SK-N-SH treated with all-trans-retinoic acid at 6 μM for 48 hours (cell line): Measurements from ENCODE around the gene GLT8D1.

Experiments
- ATAC-seq: fragments of 200-7000 bp; cut with Tn5 transposase; 3 replicates; pipeline ENCODE4 v1.9.1; 2020; ENCODE audit warnings: mild to moderate bottlenecking, moderate library complexity
- ARNTL ChIP-seq: fragments of 450-650 bp; formaldehyde crosslinking; IDR thresholded peaks from 2 replicates; pipeline ENCODE4 v1.5.0; 2020; ENCODE audit warnings: low read depth, mild to moderate bottlenecking, moderate library complexity, borderline replicate concordance
- BACH2 ChIP-seq: fragments of 250-450 bp; sonication (Bioruptor Pico); IDR thresholded peaks from 2 replicates; pipeline ENCODE4 v1.9.0; 2021; ENCODE audit warnings: mild to moderate bottlenecking, borderline replicate concordance
- CSDC2 ChIP-seq: fragments of 250-450 bp; sonication (Bioruptor Pico); IDR thresholded peaks from 2 replicates; pipeline ENCODE4 v1.5.0; 2020; ENCODE audit warnings: mild to moderate bottlenecking, moderate library complexity
- CSRNP3 ChIP-seq: fragments of 250-450 bp; sonication (Bioruptor Pico); IDR thresholded peaks from 2 replicates; pipeline ENCODE4 v1.5.1; 2021; ENCODE audit warnings: mild to moderate bottlenecking, moderate library complexity
- ESRRG ChIP-seq: fragments of 250-450 bp; sonication (Bioruptor Pico); IDR thresholded peaks from 2 replicates; pipeline ENCODE4 v1.6.1; 2021; ENCODE audit warnings: mild to moderate bottlenecking
- GLIS3 ChIP-seq: fragments of 250-450 bp; sonication (Bioruptor Pico); IDR thresholded peaks from 2 replicates; pipeline ENCODE4 v1.5.0; 2020; ENCODE audit warnings: mild to moderate bottlenecking, moderate library complexity
- ISL1 ChIP-seq: fragments of 250-450 bp; sonication (Bioruptor Pico); IDR thresholded peaks from 2 replicates; pipeline ENCODE4 v2.1.2; 2022; ENCODE audit warnings: mild to moderate bottlenecking, moderate library complexity
- OSR1 ChIP-seq: fragments of 250-450 bp; sonication (Bioruptor Pico); IDR thresholded peaks from 2 replicates; pipeline ENCODE4 v1.8.0; 2022; ENCODE audit warnings: moderate library complexity, mild to moderate bottlenecking, inconsistent platforms
- PATZ1 ChIP-seq: fragments of 250-450 bp; sonication (Bioruptor Pico); IDR thresholded peaks from 2 replicates; pipeline ENCODE4 v1.8.0; 2020; ENCODE audit warnings: mild to moderate bottlenecking, moderate library complexity, borderline replicate concordance
- POU6F1 ChIP-seq: fragments of 250-450 bp; sonication (Bioruptor Pico); IDR thresholded peaks from 2 replicates; pipeline ENCODE4 v1.8.0; 2021; ENCODE audit warnings: low read depth, mild to moderate bottlenecking, moderate library complexity, borderline replicate concordance
- PPARA ChIP-seq: fragments of 250-450 bp; sonication (Bioruptor Pico); IDR thresholded peaks from 2 replicates; pipeline ENCODE4 v1.5.0; 2020; ENCODE audit warnings: mild to moderate bottlenecking, borderline replicate concordance
- RARB ChIP-seq: fragments of 250-450 bp; sonication (Bioruptor Pico); IDR thresholded peaks from 2 replicates; pipeline ENCODE4 v1.8.0; 2021; ENCODE audit warnings: mild to moderate bottlenecking, moderate library complexity
- SNAI2 ChIP-seq: fragments of 250-450 bp; sonication (Bioruptor Pico); IDR thresholded peaks from 2 replicates; pipeline ENCODE4 v1.5.0; 2020; ENCODE audit warnings: mild to moderate bottlenecking, moderate library complexity
- TOX ChIP-seq: fragments of 250-450 bp; sonication (Bioruptor Pico); IDR thresholded peaks from 2 replicates; pipeline ENCODE4 v1.8.0; 2021; ENCODE audit warnings: mild to moderate bottlenecking, moderate library complexity, borderline replicate concordance
- TSHZ2 ChIP-seq: fragments of 250-450 bp; sonication (Bioruptor Pico); IDR thresholded peaks from 2 replicates; pipeline ENCODE4 v1.5.0; 2020; ENCODE audit warnings: mild to moderate bottlenecking, moderate library complexity
- ZC3H10 ChIP-seq: fragments of 250-450 bp; sonication (Bioruptor Pico); IDR thresholded peaks from 2 replicates; pipeline ENCODE4 v1.5.1; 2021; ENCODE audit warnings: mild to moderate bottlenecking, moderate library complexity
- ZFP3 ChIP-seq: fragments of 250-450 bp; sonication (Bioruptor Pico); IDR thresholded peaks from 2 replicates; pipeline ENCODE4 v1.5.0; 2020; ENCODE audit warnings: mild to moderate bottlenecking, moderate library complexity
- ZFP30 ChIP-seq: fragments of 450-650 bp; formaldehyde crosslinking; IDR thresholded peaks from 2 replicates; pipeline ENCODE4 v1.5.0; 2022; ENCODE audit warnings: mild to moderate bottlenecking, moderate library complexity
- ZNF70 ChIP-seq: fragments of 450-650 bp; formaldehyde crosslinking; IDR thresholded peaks from 2 replicates; pipeline ENCODE4 v1.5.0; 2020; ENCODE audit warnings: mild to moderate bottlenecking, moderate library complexity
- ZNF8 ChIP-seq: fragments of 450-650 bp; formaldehyde crosslinking; IDR thresholded peaks from 2 replicates; pipeline ENCODE4 v1.5.0; 2020; ENCODE audit warnings: mild to moderate bottlenecking, moderate library complexity

The GLT8D1 gene

GRCh38 chr3:52724511-52724910 is 18.9 kb upstream of the GLT8D1 start:
- ATAC-seq: no peak
- TF ChIP-seq CSDC2 (CRISPR knock-in tag) (no peak), ZFP30 (no peak), ZC3H10 (CRISPR knock-in tag) (no peak), CSRNP3 (no peak), ESRRG (no peak), GLIS3 (no peak), ZNF70 (CRISPR knock-in tag) (no peak), ISL1 (CRISPR knock-in tag) (no peak), ZFP3 (CRISPR knock-in tag) (no peak), TSHZ2 (CRISPR knock-in tag) (no peak), BACH2 (CRISPR knock-in tag) (no peak), ZNF8 (CRISPR knock-in tag) (no peak)

GRCh38 chr3:52723935-52724334 is 18.3 kb upstream of the GLT8D1 start:
- no peak for TF ChIP-seq PATZ1 (CRISPR knock-in tag)
- no peak for ATAC-seq

GRCh38 chr3:52722491-52722890 is 16.9 kb upstream of the GLT8D1 start:
- no peak for TF ChIP-seq ZNF8 (CRISPR knock-in tag)
- TF ChIP-seq RARB: no peak
- TF ChIP-seq PPARA (CRISPR knock-in tag): no peak
- no peak for TF ChIP-seq ISL1 (CRISPR knock-in tag)
- TF ChIP-seq TOX (CRISPR knock-in tag): no peak
- no peak for ATAC-seq

GRCh38 chr3:52721730-52722008 is 16.1 kb upstream of the GLT8D1 start:
- no peak for ATAC-seq
- TF ChIP-seq ZFP30 (no peak), TSHZ2 (CRISPR knock-in tag) (no peak), CSRNP3 (no peak), ARNTL (no peak), RARB (no peak), SNAI2 (CRISPR knock-in tag) (no peak), CSDC2 (CRISPR knock-in tag) (no peak), POU6F1 (CRISPR knock-in tag) (no peak), PATZ1 (CRISPR knock-in tag) (no peak), TOX (CRISPR knock-in tag) (no peak), ISL1 (CRISPR knock-in tag) (no peak), BACH2 (CRISPR knock-in tag) (no peak), OSR1 (no peak), ESRRG (no peak), ZC3H10 (CRISPR knock-in tag) (no peak), PPARA (CRISPR knock-in tag) (no peak), ZNF70 (CRISPR knock-in tag) (no peak), GLIS3 (no peak)
